ENCODE results near the gene MAP2K3. TPM values are rescaled to one million over a fixed set of nuclear protein-coding genes. Genes with fewer than 3 reads are reported as not detected.

MAP2K3 gene
- total and polyA plus RNA-seq, 2 of the 4 experiments (the other 2 are of a cell fraction) = 23.5 to 82.2 TPM

DNA sequence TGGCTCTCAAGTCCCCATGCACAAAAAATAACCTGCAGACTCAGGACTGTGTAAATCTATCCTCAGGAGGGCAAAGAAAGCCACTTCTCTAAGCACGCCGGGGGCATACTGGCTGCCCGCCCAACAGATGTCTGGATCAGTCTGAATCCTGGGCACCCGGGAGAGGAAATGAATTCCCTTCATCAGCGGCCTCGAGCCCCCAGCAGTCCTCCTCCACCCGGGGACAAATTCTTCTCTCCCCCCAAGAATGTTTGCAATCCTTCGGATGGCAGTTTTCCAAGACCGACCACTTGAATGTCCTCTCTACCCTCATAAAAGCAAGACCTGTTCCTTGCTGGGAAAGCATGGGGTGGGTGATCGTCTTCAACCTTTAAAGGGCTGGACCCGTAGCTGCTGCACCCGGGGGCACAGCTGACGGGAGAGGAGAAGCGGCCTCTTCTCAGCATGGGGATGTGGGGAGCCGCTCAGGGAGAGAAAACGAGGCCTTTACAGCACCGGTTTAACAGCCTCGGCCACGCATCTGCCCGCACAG, 9.4 kb upstream of the MAP2K3 start:
- Histone ChIP-seq H3K27ac (ENCODE audit: insufficient read depth, low read length) (peak overlapping the region; percentile 53), H2AK5ac (ENCODE audit: low read depth, low read length) (peak overlapping the region; percentile 64), H3K4me3 (ENCODE audit: insufficient read depth, low read depth, low read length) (peak overlapping the region; percentile 57), H3K9me1 (ENCODE audit: insufficient read depth, low read length) (no peaks in the 10 kb centered on the region), H2BK20ac (ENCODE audit: low read depth, low read length) (no peak overlapping the region), H2BK15ac (ENCODE audit: low read depth, low read length) (no peak overlapping the region), H3K9me3 (ENCODE audit: control insufficient read depth, insufficient read depth, low read length) (no peaks in the 10 kb centered on the region), H2AK9ac (replicated peaks; ENCODE audit: low read depth, low read length, poor library complexity) (peak overlapping the region; percentile 74), H2BK120ac (ENCODE audit: low read depth, low read length) (peak overlapping the region; percentile 46; the same call in 1 of the 2 replicates), H2BK5ac (ENCODE audit: low read depth, low read length, poor library complexity, severe bottlenecking) (no peak overlapping the region), H3K36me3 (ENCODE audit: control insufficient read depth, insufficient read depth, low read length) (no peaks in the 10 kb centered on the region), H4K91ac (ENCODE audit: insufficient read depth, low read depth, low read length) (peak overlapping the region; percentile 47; the same call in 1 of the 2 replicates), H3K18ac (ENCODE audit: low read depth, low read length) (no peak overlapping the region), H3K4me1 (ENCODE audit: control insufficient read depth, insufficient read depth, low read length) (peaks cover 9% of the 10 kb centered on the region), H3K27me3 (ENCODE audit: control insufficient read depth, insufficient read depth, low read length) (no peaks in the 10 kb centered on the region), H2AFZ (replicated peaks; ENCODE audit: low read length, poor library complexity) (peak overlapping the region; percentile 98), H3K79me1 (ENCODE audit: low read depth in 1 of 2, low read length in 2 of 2) (peaks cover under 1 to 2% of the 10 kb centered on the region in 2 experiments; a peak in 3 of 4 replicates), H4K8ac (ENCODE audit: low read depth in 2 of 2, low read length in 2 of 2) (peak overlapping the region; percentile 85 to 90), H3K56ac (ENCODE audit: extremely low read depth, insufficient read depth, low read length) (no peak overlapping the region), H3K4ac (ENCODE audit: low read depth, low read length) (peak overlapping the region; percentile 78), H4K5ac (ENCODE audit: low read depth, low read length) (peak overlapping the region; percentile 47), H3K23ac (ENCODE audit: low read depth, low read length) (peak overlapping the region; percentile 58), H3K14ac (replicated peaks; ENCODE audit: low read depth, low read length) (peak overlapping the region; percentile 91), H3K9ac (ENCODE audit: low read depth, low read length) (peak overlapping the region; percentile 78), H3K4me2 (ENCODE audit: low read depth, low read length) (peak overlapping the region; percentile 88), H4K20me1 (ENCODE audit: insufficient read depth, low read length) (no peaks in the 10 kb centered on the region)
- in situ Hi-C loops (cut with MboI; ENCODE audit: low sequenced_read_pairs) (no loop called here), intact Hi-C loops (cut with micrococcal nuclease) (no loop called here), dilution Hi-C loops (cut with HindIII; ENCODE audit: low sequenced_read_pairs, unreplicated experiment) (no loop called here)
- no TSS peak for BruUV-seq (replicated peaks)
- DNase-seq (no peak), ATAC-seq (ENCODE audit: low read depth) (no peak)
- ChIA-PET CTCF (no interaction called here), POLR2A (ENCODE audit: unreplicated experiment) (no interaction called here)
- TF ChIP-seq RFX5 (IDR thresholded peaks at IDR 0.05; ENCODE audit: low read depth, low read length) (no peak), CEBPB (IDR thresholded peaks at IDR 0.05; ENCODE audit: low read depth, low read length) (no peak), MXI1 (IDR thresholded peaks at IDR 0.05; ENCODE audit: borderline replicate concordance, low read depth, low read length) (no peak), ELK1 (IDR thresholded peaks at IDR 0.05; ENCODE audit: borderline replicate concordance, low read depth, low read length) (no peak), FOS (IDR thresholded peaks at IDR 0.05; ENCODE audit: low read depth, low read length) (no peak), CTCF (conservative IDR thresholded peaks at IDR 0.05; ENCODE audit: low read depth, low read length) (no peak)
- 33% methylated on average over 4 of the region's 20 CpGs; no CpG with 5 or more reads in 1 of the 2 experiments for WGBS, 2 experiments (ENCODE audit: extremely low coverage in 2 of 2, insufficient read length in 1 of 2)
